LHCN-M2 (cell line): ENCODE results near the gene ABLIM2. TPM values are rescaled to one million over a fixed set of nuclear protein-coding genes. Genes with fewer than 3 reads are reported as not detected.

Source experiments
- DNase-seq: peaks from one replicate; pipeline ENCODE4 v3.0.0-alpha.2; 2012; ENCODE audit warnings: low read depth
- total RNA-seq: library from RNA; depleted of rRNA; stranded (reverse); fragments of >200 nt; gene quantifications from 2 replicates; pipeline ENCODE4 v1.2.3, GENCODE V29; 2014

Gene ABLIM2
- total RNA-seq, 1 experiment from 2014 or later = 2.6 TPM

DNA sequence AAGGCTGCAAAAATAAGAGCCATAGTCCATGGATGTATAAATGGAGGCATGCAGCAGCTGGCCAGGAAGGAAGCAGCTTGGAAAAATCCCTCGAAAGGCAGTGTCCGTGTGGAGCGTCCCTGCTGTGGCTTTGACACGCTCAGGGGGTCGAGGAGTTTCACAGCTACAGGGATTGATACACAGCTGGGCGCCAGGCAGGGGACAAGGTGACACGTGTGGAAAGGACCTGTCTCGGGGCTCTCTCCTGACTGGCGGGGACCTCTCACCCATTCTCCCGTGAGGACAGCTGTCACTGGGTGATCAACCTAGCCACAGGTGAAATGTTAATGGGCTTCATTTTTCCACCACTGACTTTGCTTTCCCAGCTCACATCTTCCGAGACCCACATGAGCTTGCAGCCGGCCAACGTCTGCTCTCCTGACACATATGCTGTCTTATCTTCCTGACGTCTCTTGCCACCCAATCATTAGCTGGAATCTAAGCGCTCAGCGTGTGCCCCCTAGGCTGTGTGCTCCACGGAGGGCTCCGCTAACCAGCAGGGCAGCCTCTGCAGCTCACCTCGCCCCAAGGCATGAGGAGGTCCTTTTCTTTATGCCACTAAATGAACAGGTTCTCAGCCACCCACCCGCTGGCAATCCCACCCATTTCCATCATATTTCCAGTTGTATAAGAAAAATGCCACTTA, 129.6 kb downstream of the ABLIM2 start:
- DNase-seq = no peak

GRCh38 chr4:8028368-8028767, 130.2 kb downstream of the ABLIM2 start:
- DNase-seq = no peak

- DNase-seq = peak; percentile 85
Measured at GRCh38 chr4:8026453-8026852, 132.2 kb downstream of the ABLIM2 start.

GRCh38 chr4:8025668-8026067, 132.9 kb downstream of the ABLIM2 start:
- no peak for DNase-seq

DNA sequence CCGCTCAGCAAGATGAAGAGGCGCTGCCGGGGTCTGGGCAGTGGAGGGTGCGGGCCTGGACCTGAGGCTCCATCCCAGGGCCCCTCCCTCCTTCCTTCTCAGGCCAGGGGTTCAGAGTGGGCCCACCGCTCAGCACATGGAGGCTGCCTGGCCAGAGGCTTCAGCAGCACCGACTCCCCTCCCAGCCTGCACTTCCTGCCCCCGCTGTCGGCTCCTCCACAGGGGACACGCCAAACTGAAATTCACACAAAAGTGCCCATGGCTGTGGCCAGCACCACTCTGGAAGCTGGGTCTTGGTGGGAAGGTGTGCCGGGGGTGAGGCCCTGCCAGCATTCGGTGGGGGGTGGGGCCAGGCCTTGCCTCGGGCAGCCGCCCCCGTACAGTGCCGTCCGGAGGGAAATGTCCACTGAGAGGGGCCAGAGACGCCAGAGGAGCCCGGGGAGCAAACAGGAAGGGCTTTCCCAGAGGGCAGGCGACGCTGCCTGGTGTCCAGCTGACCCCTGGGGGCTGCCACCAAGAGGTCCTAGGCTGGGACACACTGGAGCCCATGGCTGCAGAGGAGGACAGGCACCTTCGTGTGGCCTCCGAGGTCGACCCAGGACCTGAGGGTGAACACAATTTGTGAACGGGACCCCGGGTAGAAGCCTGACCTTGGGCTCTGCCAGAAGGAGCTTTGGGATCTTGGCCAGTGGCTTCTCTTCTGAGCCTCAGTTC, 134.4 kb downstream of the ABLIM2 start:
- no peak for DNase-seq

DNA sequence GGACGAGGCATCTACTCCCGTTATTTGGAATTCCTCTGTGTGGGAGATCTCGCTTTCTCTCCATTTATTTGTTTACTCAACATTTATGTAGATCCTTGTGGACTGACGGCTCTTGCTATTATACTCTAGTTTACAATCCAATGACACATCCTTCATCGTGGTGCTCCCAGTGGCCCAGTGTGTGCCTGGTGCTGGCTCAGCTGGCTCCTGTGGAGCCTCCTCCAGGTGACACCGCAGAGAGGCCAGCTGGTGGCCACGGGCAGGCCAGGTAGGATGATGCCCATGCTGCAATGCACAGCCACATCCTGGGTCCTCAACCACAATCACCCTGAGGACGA, 134.9 kb downstream of the ABLIM2 start:
- no peak for DNase-seq

- DNase-seq = no peak
Measured at GRCh38 chr4:8022767-8023695, 135.6 kb downstream of the ABLIM2 start.

- no peak for DNase-seq
Measured at GRCh38 chr4:8021796-8022195, 136.8 kb downstream of the ABLIM2 start.

GRCh38 chr4:8019396-8020365, 138.9 kb downstream of the ABLIM2 start:
- DNase-seq = no peak

GRCh38 chr4:8016527-8016926, 142.1 kb downstream of the ABLIM2 start:
- DNase-seq = no peak

- DNase-seq = no peak
Measured at GRCh38 chr4:8015512-8015911, 143.1 kb downstream of the ABLIM2 start.

- no peak for DNase-seq
Measured at GRCh38 chr4:8013976-8014726, 144.5 kb downstream of the ABLIM2 start.

GRCh38 chr4:8012517-8012916, 146.1 kb downstream of the ABLIM2 start:
- no peak for DNase-seq

- DNase-seq = no peak
Measured at GRCh38 chr4:8010618-8011017, 148.0 kb downstream of the ABLIM2 start.

DNA sequence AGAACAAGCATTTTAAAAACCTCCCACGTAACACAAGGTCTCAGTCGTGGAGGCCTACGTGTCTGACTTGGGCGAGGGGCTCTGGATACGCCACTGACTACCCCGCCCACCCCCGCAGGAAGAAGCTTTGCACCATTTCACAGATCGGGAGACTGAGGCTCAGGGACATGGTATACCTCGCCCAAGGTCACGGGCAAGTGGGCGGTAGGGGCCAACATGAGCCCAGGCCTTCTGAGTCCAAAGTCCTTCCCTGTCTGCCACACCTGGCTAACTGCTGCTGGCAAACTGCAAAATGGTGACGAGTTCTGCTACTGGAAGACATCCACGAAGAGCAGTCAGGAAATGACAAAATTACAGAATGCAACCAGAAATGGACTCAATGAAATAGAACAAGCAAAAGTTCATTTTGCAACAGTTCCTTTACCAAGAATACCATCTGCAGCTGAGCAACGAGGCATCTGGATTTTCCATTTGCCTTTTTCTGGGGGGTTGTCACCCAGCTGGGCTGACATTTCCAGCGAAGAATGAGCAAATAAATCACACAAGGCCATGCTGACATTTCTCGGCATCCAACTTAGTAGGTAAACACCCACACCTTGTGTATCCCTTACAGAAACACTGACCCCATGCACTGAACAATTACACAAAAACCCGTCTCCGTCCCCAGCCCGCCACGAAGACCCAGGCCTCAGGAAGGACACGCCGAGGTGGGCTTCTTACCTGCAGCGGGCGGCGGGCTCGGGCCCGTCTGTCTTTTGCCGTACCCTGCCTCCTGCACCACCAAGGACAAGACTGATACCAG, 148.7 kb downstream of the ABLIM2 start:
- no peak for DNase-seq

GRCh38 chr4:8009097-8009496, 149.5 kb downstream of the ABLIM2 start:
- DNase-seq = no peak

- DNase-seq = no peak
Measured at GRCh38 chr4:8008391-8008790, 150.2 kb downstream of the ABLIM2 start.

- DNase-seq = no peak
Measured at GRCh38 chr4:8007581-8007980, 151.0 kb downstream of the ABLIM2 start.

DNA sequence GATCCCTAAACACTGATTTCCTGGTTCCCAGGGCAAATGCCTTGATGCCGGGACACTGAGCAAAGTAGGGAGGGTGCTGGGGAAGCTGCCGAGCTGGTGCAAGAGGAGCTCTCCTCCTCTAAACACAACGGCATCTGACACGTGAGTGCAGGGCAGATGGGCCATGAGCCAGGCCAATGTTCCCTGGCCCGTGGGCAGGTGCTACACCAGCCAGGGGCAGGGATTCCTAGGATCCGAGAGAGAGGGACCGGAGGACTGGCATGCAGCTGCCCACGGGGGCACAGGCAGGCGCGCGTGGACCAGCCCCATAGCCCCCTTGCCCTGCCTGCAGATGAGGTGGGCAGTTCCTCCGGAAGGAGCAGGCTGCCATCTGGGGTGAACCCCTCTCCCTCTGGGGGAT, 152.1 kb downstream of the ABLIM2 start:
- DNase-seq = no peak

GRCh38 chr4:8005814-8006215, 152.8 kb downstream of the ABLIM2 start:
- no peak for DNase-seq
